C4-2B (cell line): ENCODE results near the gene DBN1.

Experiments
- H3K27ac ChIP-seq: fragments of 450-650 bp; 2 replicates; pipeline ENCODE4 v1.5.1; 2017
- CTCF ChIP-seq: fragments of 450-650 bp; conservative IDR thresholded peaks from 2 replicates; pipeline ENCODE4 v1.5.1; 2017; ENCODE audit warnings: mild to moderate bottlenecking
- ZFX ChIP-seq: fragments of 450-650 bp; IDR thresholded peaks from 2 replicates; pipeline ENCODE4 v1.6.1; 2017

DBN1 gene

GRCh38 chr5:177474002-177474476 lies 605 bp upstream of the DBN1 start:
- H3K27ac ChIP-seq = no peak overlapping the region
- TF ChIP-seq ZFX (no peak), CTCF (no peak)

- no peak for TF ChIP-seq CTCF
- TF ChIP-seq ZFX = 0 out of 2 replicates have a peak, but pooled peaks have one; percentile 50
- H3K27ac ChIP-seq = peak overlapping the region; percentile 70
Observed at GRCh38 chr5:177472460-177473442, 683 bp downstream of the DBN1 start.

GRCh38 chr5:177471610-177472356 lies 1.7 kb downstream of the DBN1 start:
- TF ChIP-seq ZFX (no peak), CTCF (no peak)
- peak overlapping the region; percentile 70 for H3K27ac ChIP-seq

- no peak for TF ChIP-seq CTCF
- TF ChIP-seq ZFX = no peak
- H3K27ac ChIP-seq = no peak overlapping the region
Observed at GRCh38 chr5:177470759-177471536, 2.5 kb downstream of the DBN1 start.

- TF ChIP-seq CTCF (no peak), ZFX (no peak)
- H3K27ac ChIP-seq = no peak overlapping the region
Observed at GRCh38 chr5:177469750-177470525, 3.5 kb downstream of the DBN1 start.
